H1 (cell line): ENCODE results near the gene COX14. TPM values are rescaled to one million over a fixed set of nuclear protein-coding genes. Genes with fewer than 3 reads are reported as not detected.

ENCODE experiments used
- CTCF ChIA-PET: fragments of 300-600 bp; sonication (Branson Sonifier 250); formaldehyde crosslinking; loops from one replicate; lab custom pipeline; 2021; ENCODE audit not compliant: partially characterized antibody; lab: Charles Lee
- POLR2A ChIA-PET: fragments of 300-600 bp; sonication (Branson Sonifier 250); formaldehyde crosslinking; loops from one replicate; lab custom pipeline; 2021; ENCODE audit warnings: inconsistent platforms; ENCODE audit not compliant: partially characterized antibody; lab: Charles Lee
- DNase-seq, 2 experiments: peaks; one replicate each; pipeline versions ENCODE4 v3.0.0 to v3.0.0-alpha.2; 2010 to 2022; ENCODE audit warnings: low spot score in 2 of 2, low read depth in 1 of 2, mixed read lengths in 1 of 2
- FAIRE-seq: peaks from 2 replicates; lab custom pipeline; 2011; peaks lifted over from hg19 to GRCh38; lab: Jason Lieb, UNC
- H2AFZ ChIP-seq: 2 replicates; pipeline ENCODE4 v1.8.1; 2012; ENCODE audit warnings: low read length, inconsistent platforms
- H2AK5ac ChIP-seq: 2 replicates; pipeline ENCODE4 v1.6.1; 2013; ENCODE audit warnings: low read depth, low read length
- H2BK120ac ChIP-seq: replicated peaks from 2 replicates; pipeline ENCODE3; 2013; ENCODE audit warnings: low read depth, low read length, inconsistent platforms
- H2BK12ac ChIP-seq: 2 replicates; pipeline ENCODE4 v1.6.1; 2013; ENCODE audit warnings: low read depth, low read length
- H2BK15ac ChIP-seq: 2 replicates; pipeline ENCODE4 v1.6.1; 2013; ENCODE audit warnings: low read length
- H2BK20ac ChIP-seq: 2 replicates; pipeline ENCODE4 v1.6.1; 2013; ENCODE audit warnings: low read length
- H2BK5ac ChIP-seq: 2 replicates; pipeline ENCODE4 v1.6.1; 2013; ENCODE audit warnings: low read depth, low read length
- H3K14ac ChIP-seq: 2 replicates; pipeline ENCODE4 v1.6.1; 2013; ENCODE audit warnings: inconsistent platforms; ENCODE audit not compliant: insufficient read length
- H3K18ac ChIP-seq: 2 replicates; pipeline ENCODE4 v1.6.1; 2013; ENCODE audit warnings: low read length; ENCODE audit errors: extremely low read depth
- H3K23ac ChIP-seq: 2 replicates; pipeline ENCODE4 v1.6.1; 2013; ENCODE audit warnings: inconsistent platforms; ENCODE audit not compliant: insufficient read length
- H3K23me2 ChIP-seq: 2 replicates; pipeline ENCODE4 v1.6.1; 2013; ENCODE audit warnings: low read depth, low read length
- H3K27ac ChIP-seq: 2 replicates; pipeline ENCODE4 v1.6.1; 2011; ENCODE audit warnings: low read depth, low read length, inconsistent platforms
- H3K27me3 ChIP-seq, 4 experiments: replicated peaks in 1 of 4; 1 replicate in 1 of 4; 2 replicates in 3 of 4; pipeline versions ENCODE4 v1.6.1 to v1.8.1; 2011 to 2013; ENCODE audit warnings: low read length in 3 of 4, mild to moderate bottlenecking in 3 of 4, inconsistent platforms in 2 of 4, mixed read lengths in 2 of 4, moderate library complexity in 1 of 4; ENCODE audit not compliant: control insufficient read depth in 3 of 4, insufficient read depth in 3 of 4; ENCODE audit errors: extremely low read depth in 1 of 4
- H3K36me3 ChIP-seq, 4 experiments: 2 replicates each; pipeline versions ENCODE4 v1.6.1 to v1.8.1; 2011 to 2013; ENCODE audit warnings: mild to moderate bottlenecking in 4 of 4, low read length in 3 of 4, moderate library complexity in 2 of 4, control low read depth in 1 of 4, inconsistent platforms in 1 of 4; ENCODE audit not compliant: insufficient read depth in 4 of 4, control insufficient read depth in 2 of 4
- H3K4ac ChIP-seq: replicated peaks from 2 replicates; pipeline ENCODE3; 2013; ENCODE audit warnings: low read length, low read depth, mixed read lengths, inconsistent platforms; ENCODE audit not compliant: insufficient read length
- H3K4me1 ChIP-seq, 4 experiments: replicated peaks in 1 of 4; 1 replicate in 1 of 4; 2 replicates in 3 of 4; pipeline versions ENCODE4 v1.6.1 to v1.8.1; 2011 to 2013; ENCODE audit warnings: low read length in 3 of 4, inconsistent platforms in 2 of 4, mixed read lengths in 1 of 4; ENCODE audit not compliant: insufficient read depth in 4 of 4, control insufficient read depth in 3 of 4
- H3K4me2 ChIP-seq, 2 experiments: 2 replicates each; pipeline versions ENCODE4 v1.6.1 to v1.8.1; 2011 to 2013; ENCODE audit warnings: low read depth in 2 of 2, low read length in 2 of 2, control low read depth in 1 of 2, inconsistent platforms in 1 of 2, mild to moderate bottlenecking in 1 of 2; ENCODE audit not compliant: insufficient read depth in 1 of 2
- H3K4me3 ChIP-seq, 4 experiments: fragments of 200-600, 300-600 bp in 1 of 4; sonication (generic), shearing (Covaris generic), sonication (Bioruptor Twin) in 1 of 4; 2 replicates each; pipeline versions ENCODE4 v1.5.1 to v1.8.1; 2011 to 2016; ENCODE audit warnings: low read length in 4 of 4, low read depth in 3 of 4, control low read depth in 2 of 4, inconsistent platforms in 2 of 4, mild to moderate bottlenecking in 2 of 4, mixed read lengths in 1 of 4, moderate library complexity in 1 of 4; ENCODE audit not compliant: insufficient read depth in 2 of 4; ENCODE audit errors: extremely low read depth in 1 of 4
- H3K56ac ChIP-seq: replicated peaks from 2 replicates; pipeline ENCODE3; 2013; ENCODE audit warnings: low read depth, mild to moderate bottlenecking, mixed read lengths, low read length, inconsistent platforms; ENCODE audit not compliant: insufficient read length
- H3K79me1 ChIP-seq: 2 replicates; pipeline ENCODE4 v1.6.1; 2013; ENCODE audit warnings: low read depth, low read length, control low read depth
- H3K79me2 ChIP-seq, 2 experiments: 2 replicates each; pipeline versions ENCODE4 v1.6.1 to v1.8.1; 2012 to 2013; ENCODE audit warnings: low read length in 2 of 2, mild to moderate bottlenecking in 2 of 2, inconsistent platforms in 1 of 2; ENCODE audit not compliant: insufficient read depth in 2 of 2, control insufficient read depth in 1 of 2
- H3K9ac ChIP-seq, 4 experiments: replicated peaks in 1 of 4; 1 replicate in 1 of 4; 2 replicates in 3 of 4; pipeline versions ENCODE4 v1.6.1 to v1.8.1; 2011 to 2013; ENCODE audit warnings: low read depth in 3 of 4, low read length in 3 of 4, control low read depth in 2 of 4, mild to moderate bottlenecking in 2 of 4, moderate library complexity in 2 of 4, inconsistent platforms in 1 of 4; ENCODE audit errors: extremely low read depth in 1 of 4
- H3K9me3 ChIP-seq, 2 experiments: 2 replicates each; pipeline versions ENCODE4 v1.6.1 to v1.8.1; 2012 to 2013; ENCODE audit warnings: mild to moderate bottlenecking in 2 of 2, moderate library complexity in 2 of 2, control low read depth in 1 of 2, inconsistent platforms in 1 of 2, low read depth in 1 of 2, low read length in 1 of 2, mixed read lengths in 1 of 2; ENCODE audit not compliant: insufficient read depth in 2 of 2
- H4K20me1 ChIP-seq, 2 experiments: replicated peaks in 1 of 2; 2 replicates each; pipeline versions ENCODE3 to v1.8.1; 2011 to 2013; ENCODE audit warnings: inconsistent platforms in 2 of 2, low read length in 2 of 2, mild to moderate bottlenecking in 1 of 2; ENCODE audit not compliant: insufficient read depth in 2 of 2, control insufficient read depth in 1 of 2
- H4K5ac ChIP-seq: 2 replicates; pipeline ENCODE4 v1.6.1; 2013; ENCODE audit warnings: low read length, low read depth, mixed read lengths, inconsistent platforms; ENCODE audit not compliant: insufficient read length
- H4K8ac ChIP-seq: 2 replicates; pipeline ENCODE4 v1.8.0; 2013; ENCODE audit warnings: mild to moderate bottlenecking, moderate library complexity, low read length, inconsistent platforms; ENCODE audit not compliant: insufficient read depth; ENCODE audit errors: extremely low read depth
- H4K91ac ChIP-seq: replicated peaks from 2 replicates; pipeline ENCODE3; 2013; ENCODE audit warnings: low read length, mixed read lengths, inconsistent platforms; ENCODE audit not compliant: insufficient read length
- FOSL1 ChIP-seq: IDR thresholded peaks from 2 replicates; pipeline ENCODE4 v1.6.1; 2011; ENCODE audit warnings: mild to moderate bottlenecking, low read depth, low read length, moderate library complexity; ENCODE audit not compliant: insufficient read depth
- KDM5A ChIP-seq: fragments of 200-600 bp; IDR thresholded peaks from 2 replicates; pipeline ENCODE4 v1.7.1; 2012; ENCODE audit warnings: mild to moderate bottlenecking, low read length, inconsistent platforms, mixed read lengths
- POLR2A ChIP-seq, 2 experiments: IDR thresholded peaks; 1 replicate in 1 of 2; 2 replicates in 1 of 2; pipeline ENCODE4 v1.6.1; 2011; ENCODE audit warnings: low read depth in 2 of 2, low read length in 2 of 2, mild to moderate bottlenecking in 2 of 2; ENCODE audit errors: control extremely low read depth in 1 of 2
- SAP30 ChIP-seq: fragments of 300-600 bp; sonication (generic); IDR thresholded peaks from 2 replicates; pipeline ENCODE4 v1.7.1; 2012; ENCODE audit warnings: low read length, moderate library complexity, mild to moderate bottlenecking, inconsistent platforms; ENCODE audit not compliant: insufficient read depth, insufficient replicate concordance
- SIN3A ChIP-seq, 2 experiments: IDR thresholded peaks in 1 of 2; conservative IDR thresholded peaks in 1 of 2; 2 replicates each; pipeline ENCODE4 v1.6.1; 2011 to 2012; ENCODE audit warnings: low read length in 2 of 2, improper control_type of control experiment in 1 of 2, low read depth in 1 of 2, mild to moderate bottlenecking in 1 of 2
- WGBS, 2 experiments: shearing (Covaris generic) in 1 of 2; methylation state at CpG; one replicate each; pipeline versions ENCODE4 v1.1.6 to v1.1.7; 2013 to 2015; ENCODE audit warnings: low lambda C conversion rate in 2 of 2, mixed read lengths in 2 of 2, inconsistent platforms in 1 of 2, low coverage in 1 of 2, missing lambda C conversion rate in 1 of 2; ENCODE audit not compliant: insufficient replicate concordance in 2 of 2, insufficient coverage in 1 of 2, insufficient read length in 1 of 2; ENCODE audit errors: extremely low coverage in 1 of 2, missing lambda C conversion rate in 1 of 2; 5-methylcytosine and 5-hydroxymethylcytosine counted together
- polyA plus RNA-seq, 7 experiments: library from polyadenylated mRNA; depleted of rRNA in 3 of 7; stranded (reverse) in 5 of 7; unstranded in 2 of 7; fragments of >200 nt in 5 of 7; fragments of 200-250 nt in 2 of 7; gene quantifications; 1 replicate in 5 of 7; 2 replicates in 1 of 7; 4 replicates in 1 of 7; pipeline versions ENCODE4 v1.2.1 to v1.2.3, GENCODE V29; 2011 to 2013; ENCODE audit warnings: missing spikeins in 2 of 7, mixed read lengths in 2 of 7
- total RNA-seq: library from RNA; stranded (reverse); fragmentation: NEBNext Ultra II Directional; extraction: Animal tissue kit (Norgen Biotek cat#: 25700); gene quantifications from 2 replicates; pipeline ENCODE4 v1.2.1, GENCODE V29; 2021

COX14 gene
- total and polyA plus RNA-seq, 2 of the 8 experiments (the other 6 are each of a cell fraction or from before 2014, with no cell fraction given) = 40.1 to 102 TPM

GRCh38 chr12:50087151-50087550 lies 24.9 kb upstream of the COX14 start:
- Histone ChIP-seq H2BK20ac (no peak overlapping the region), H2AK5ac (no peak overlapping the region), H4K91ac (no peak overlapping the region), H3K23ac (no peak overlapping the region), H3K9ac (no peak overlapping the region), H3K23me2 (peaks cover 9% of the 10 kb centered on the region), H3K79me1 (no peaks in the 10 kb centered on the region; the same call in 1 of the 2 replicates), H3K36me3 (peaks cover 36 to 54% (median 51%) of the 10 kb centered on the region in 4 experiments), H3K9me3 (no peaks in the 10 kb centered on the region), H3K79me2 (peaks cover 0 to 22% of the 10 kb centered on the region in 2 experiments; a peak in 3 of 4 replicates), H3K18ac (no peak overlapping the region), H3K56ac (no peak overlapping the region), H3K4ac (no peak overlapping the region), H3K27ac (no peak overlapping the region), H3K4me3 (no peak overlapping the region), H2BK12ac (no peak overlapping the region), H4K5ac (no peak overlapping the region), H4K20me1 (peaks cover 7 to 16% of the 10 kb centered on the region in 2 experiments), H3K27me3 (no peaks in the 10 kb centered on the region; a peak in 2 of 7 replicates), H2BK5ac (no peak overlapping the region), H4K8ac (no peak overlapping the region), H3K14ac (no peak overlapping the region), H3K4me1 (peaks cover 0 to 5% (median 1%) of the 10 kb centered on the region in 4 experiments; a peak in 2 of 7 replicates), H2BK120ac (no peak overlapping the region), H2AFZ (no peak overlapping the region), H2BK15ac (no peak overlapping the region), H3K4me2 (no peak overlapping the region)
- CTCF ChIA-PET = interaction anchor here (0.6 to 27.3 kb wide), 14 partner anchors 9 to 309 kb away, joined by 3 to 625 read pairs (median 4); partner anchors contain the start of genes COX14 and GPD1
- TF ChIP-seq FOSL1 (no peak), SAP30 (no peak), SIN3A (conservative IDR thresholded peaks at IDR 0.05 in 1 of 2, IDR thresholded peaks at IDR 0.05 in 1 of 2; ENCODE audit: low read depth in 1 of 2, low read length in 2 of 2) (no peak), POLR2A (IDR thresholded peaks at IDR 0.05; ENCODE audit: control extremely low read depth in 1 of 2, low read depth in 2 of 2, low read length in 2 of 2) (no peak), KDM5A (no peak)
- POLR2A ChIA-PET = interaction anchor here (0.6 to 25.0 kb wide), 8 partner anchors 8 to 105 kb away, joined by 3 to 457 read pairs (median 4); partner anchors contain the start of genes CERS5, COX14 and GPD1
- FAIRE-seq (no peak), DNase-seq (no peak)
- WGBS, 2 experiments = 89% methylated on average over 9 of the region's 9 CpGs; no CpG with 5 or more reads in 1 of the 2 experiments
